ENCODE measurements around the gene MKX.

The MKX gene

GRCh38 chr10:27720529-27720928 is 25.1 kb downstream of the MKX start:
- Mint-ChIP-seq H3K4me1 (ENCODE audit: low read depth) (no peaks in the 10 kb centered on the region), H3K36me3 (ENCODE audit: low read depth) (no peaks in the 10 kb centered on the region)
- no peak for DNase-seq (ENCODE audit: low spot score)

GRCh38 chr10:27719052-27719451 is 26.6 kb downstream of the MKX start:
- H3K4me3 Mint-ChIP-seq = no peak overlapping the region
- H3K9me3 Mint-ChIP-seq = no peaks in the 10 kb centered on the region
- DNase-seq (ENCODE audit: low spot score) = no peak
- no peak overlapping the region for H3K27ac Mint-ChIP-seq
- no peaks in the 10 kb centered on the region for H3K4me1 Mint-ChIP-seq (ENCODE audit: low read depth)
- peaks cover 23% of the 10 kb centered on the region for H3K27me3 Mint-ChIP-seq (ENCODE audit: low read depth)
- H3K36me3 Mint-ChIP-seq (ENCODE audit: low read depth) = no peaks in the 10 kb centered on the region

More at GRCh38 chr10:27720529-27720928, 25.1 kb downstream of the MKX start:
- Mint-ChIP-seq H3K27me3 (ENCODE audit: low read depth) (peaks cover 29% of the 10 kb centered on the region), H3K27ac (no peak overlapping the region), H3K4me3 (no peak overlapping the region), H3K9me3 (no peaks in the 10 kb centered on the region)

GRCh38 chr10:27717861-27718260 is 27.8 kb downstream of the MKX start:
- Mint-ChIP-seq H3K9me3 (no peaks in the 10 kb centered on the region), H3K4me1 (ENCODE audit: low read depth) (no peaks in the 10 kb centered on the region), H3K4me3 (no peak overlapping the region), H3K27ac (no peak overlapping the region), H3K27me3 (ENCODE audit: low read depth) (peaks cover 26% of the 10 kb centered on the region), H3K36me3 (ENCODE audit: low read depth) (no peaks in the 10 kb centered on the region)
- DNase-seq (ENCODE audit: low spot score) = no peak

GRCh38 chr10:27717224-27717623 is 28.4 kb downstream of the MKX start:
- peaks cover 28% of the 10 kb centered on the region for H3K27me3 Mint-ChIP-seq (ENCODE audit: low read depth)
- no peaks in the 10 kb centered on the region for H3K36me3 Mint-ChIP-seq (ENCODE audit: low read depth)

GRCh38 chr10:27716521-27716920 is 29.1 kb downstream of the MKX start:
- H3K27ac Mint-ChIP-seq = no peak overlapping the region
- H3K4me3 Mint-ChIP-seq = no peak overlapping the region
- no peaks in the 10 kb centered on the region for H3K4me1 Mint-ChIP-seq (ENCODE audit: low read depth)
- peaks cover 28% of the 10 kb centered on the region for H3K27me3 Mint-ChIP-seq (ENCODE audit: low read depth)
- no peaks in the 10 kb centered on the region for H3K36me3 Mint-ChIP-seq (ENCODE audit: low read depth)
- no peak for DNase-seq (ENCODE audit: low spot score)
- H3K9me3 Mint-ChIP-seq = no peaks in the 10 kb centered on the region

More at GRCh38 chr10:27717224-27717623, 28.4 kb downstream of the MKX start:
- Mint-ChIP-seq H3K4me1 (ENCODE audit: low read depth) (no peaks in the 10 kb centered on the region), H3K4me3 (no peak overlapping the region), H3K27ac (no peak overlapping the region), H3K9me3 (no peaks in the 10 kb centered on the region)
- DNase-seq (ENCODE audit: low spot score) = no peak

GRCh38 chr10:27715505-27715904 is 30.1 kb downstream of the MKX start:
- no peaks in the 10 kb centered on the region for H3K9me3 Mint-ChIP-seq

GRCh38 chr10:27714349-27714748 is 31.3 kb downstream of the MKX start:
- H3K27me3 Mint-ChIP-seq (ENCODE audit: low read depth) = peaks cover 15% of the 10 kb centered on the region
- no peak for DNase-seq (ENCODE audit: low spot score)
- no peak overlapping the region for H3K4me3 Mint-ChIP-seq
- H3K27ac Mint-ChIP-seq = no peak overlapping the region
- H3K36me3 Mint-ChIP-seq (ENCODE audit: low read depth) = no peaks in the 10 kb centered on the region
- no peaks in the 10 kb centered on the region for H3K9me3 Mint-ChIP-seq
- no peaks in the 10 kb centered on the region for H3K4me1 Mint-ChIP-seq (ENCODE audit: low read depth)

More at GRCh38 chr10:27715505-27715904, 30.1 kb downstream of the MKX start:
- no peak for DNase-seq (ENCODE audit: low spot score)
- H3K27me3 Mint-ChIP-seq (ENCODE audit: low read depth) = peaks cover 21% of the 10 kb centered on the region
- no peaks in the 10 kb centered on the region for H3K4me1 Mint-ChIP-seq (ENCODE audit: low read depth)
- H3K4me3 Mint-ChIP-seq = no peak overlapping the region
- no peak overlapping the region for H3K27ac Mint-ChIP-seq
- no peaks in the 10 kb centered on the region for H3K36me3 Mint-ChIP-seq (ENCODE audit: low read depth)

GRCh38 chr10:27713941-27714340 is 31.7 kb downstream of the MKX start:
- no peak for DNase-seq (ENCODE audit: low spot score)
- Mint-ChIP-seq H3K36me3 (ENCODE audit: low read depth) (no peaks in the 10 kb centered on the region), H3K27ac (no peak overlapping the region), H3K9me3 (no peaks in the 10 kb centered on the region), H3K27me3 (ENCODE audit: low read depth) (peaks cover 15% of the 10 kb centered on the region), H3K4me3 (no peak overlapping the region), H3K4me1 (ENCODE audit: low read depth) (no peaks in the 10 kb centered on the region)

GRCh38 chr10:27710014-27710413 is 35.6 kb downstream of the MKX start:
- Mint-ChIP-seq H3K27ac (no peak overlapping the region), H3K36me3 (ENCODE audit: low read depth) (no peaks in the 10 kb centered on the region), H3K4me3 (no peak overlapping the region), H3K4me1 (ENCODE audit: low read depth) (no peaks in the 10 kb centered on the region), H3K9me3 (no peaks in the 10 kb centered on the region), H3K27me3 (ENCODE audit: low read depth) (peaks cover 6% of the 10 kb centered on the region)
- no peak for DNase-seq (ENCODE audit: low spot score)

- peaks cover 6% of the 10 kb centered on the region for H3K27me3 Mint-ChIP-seq (ENCODE audit: low read depth)
- H3K9me3 Mint-ChIP-seq = no peaks in the 10 kb centered on the region
- no peaks in the 10 kb centered on the region for H3K4me1 Mint-ChIP-seq (ENCODE audit: low read depth)
- H3K36me3 Mint-ChIP-seq (ENCODE audit: low read depth) = no peaks in the 10 kb centered on the region
- no peak overlapping the region for H3K27ac Mint-ChIP-seq
- no peak overlapping the region for H3K4me3 Mint-ChIP-seq
- no peak for DNase-seq (ENCODE audit: low spot score)
Observed at GRCh38 chr10:27709304-27709703, 36.3 kb downstream of the MKX start.

GRCh38 chr10:27701938-27702537 is 43.6 kb downstream of the MKX start:
- DNase-seq (ENCODE audit: low spot score) = no peak
- H3K36me3 Mint-ChIP-seq (ENCODE audit: low read depth) = no peaks in the 10 kb centered on the region
- H3K27me3 Mint-ChIP-seq (ENCODE audit: low read depth) = peaks cover 4% of the 10 kb centered on the region
- no peak overlapping the region for H3K4me3 Mint-ChIP-seq
- no peaks in the 10 kb centered on the region for H3K4me1 Mint-ChIP-seq (ENCODE audit: low read depth)
- no peak overlapping the region for H3K27ac Mint-ChIP-seq
- H3K9me3 Mint-ChIP-seq = no peaks in the 10 kb centered on the region

- no peak overlapping the region for H3K27ac Mint-ChIP-seq
Observed at GRCh38 chr10:27699776-27700175, 45.8 kb downstream of the MKX start.

GRCh38 chr10:27698961-27699360 is 46.7 kb downstream of the MKX start:
- DNase-seq (ENCODE audit: low spot score) = no peak
- no peaks in the 10 kb centered on the region for H3K36me3 Mint-ChIP-seq (ENCODE audit: low read depth)
- H3K27ac Mint-ChIP-seq = no peak overlapping the region
- no peaks in the 10 kb centered on the region for H3K4me1 Mint-ChIP-seq (ENCODE audit: low read depth)
- H3K4me3 Mint-ChIP-seq = no peak overlapping the region
- no peaks in the 10 kb centered on the region for H3K9me3 Mint-ChIP-seq
- peaks cover 7% of the 10 kb centered on the region for H3K27me3 Mint-ChIP-seq (ENCODE audit: low read depth)

More at GRCh38 chr10:27699776-27700175, 45.8 kb downstream of the MKX start:
- H3K9me3 Mint-ChIP-seq = no peaks in the 10 kb centered on the region
- H3K4me1 Mint-ChIP-seq (ENCODE audit: low read depth) = no peaks in the 10 kb centered on the region
- no peaks in the 10 kb centered on the region for H3K36me3 Mint-ChIP-seq (ENCODE audit: low read depth)
- peaks cover 7% of the 10 kb centered on the region for H3K27me3 Mint-ChIP-seq (ENCODE audit: low read depth)
- no peak overlapping the region for H3K4me3 Mint-ChIP-seq
- no peak for DNase-seq (ENCODE audit: low spot score)

- Mint-ChIP-seq H3K27ac (no peak overlapping the region), H3K27me3 (ENCODE audit: low read depth) (peaks cover 9% of the 10 kb centered on the region), H3K36me3 (ENCODE audit: low read depth) (no peaks in the 10 kb centered on the region), H3K4me3 (no peak overlapping the region), H3K4me1 (ENCODE audit: low read depth) (no peaks in the 10 kb centered on the region), H3K9me3 (no peaks in the 10 kb centered on the region)
- DNase-seq (ENCODE audit: low spot score) = no peak
Observed at GRCh38 chr10:27696466-27696865, 49.2 kb downstream of the MKX start.

GRCh38 chr10:27695706-27696105 is 49.9 kb downstream of the MKX start:
- Mint-ChIP-seq H3K27me3 (ENCODE audit: low read depth) (peaks cover 9% of the 10 kb centered on the region), H3K27ac (no peak overlapping the region), H3K36me3 (ENCODE audit: low read depth) (no peaks in the 10 kb centered on the region), H3K4me3 (no peak overlapping the region), H3K9me3 (no peaks in the 10 kb centered on the region), H3K4me1 (ENCODE audit: low read depth) (no peaks in the 10 kb centered on the region)
- DNase-seq (ENCODE audit: low spot score) = no peak
